ENCODE results near the gene AQP6.

The AQP6 gene

DNA sequence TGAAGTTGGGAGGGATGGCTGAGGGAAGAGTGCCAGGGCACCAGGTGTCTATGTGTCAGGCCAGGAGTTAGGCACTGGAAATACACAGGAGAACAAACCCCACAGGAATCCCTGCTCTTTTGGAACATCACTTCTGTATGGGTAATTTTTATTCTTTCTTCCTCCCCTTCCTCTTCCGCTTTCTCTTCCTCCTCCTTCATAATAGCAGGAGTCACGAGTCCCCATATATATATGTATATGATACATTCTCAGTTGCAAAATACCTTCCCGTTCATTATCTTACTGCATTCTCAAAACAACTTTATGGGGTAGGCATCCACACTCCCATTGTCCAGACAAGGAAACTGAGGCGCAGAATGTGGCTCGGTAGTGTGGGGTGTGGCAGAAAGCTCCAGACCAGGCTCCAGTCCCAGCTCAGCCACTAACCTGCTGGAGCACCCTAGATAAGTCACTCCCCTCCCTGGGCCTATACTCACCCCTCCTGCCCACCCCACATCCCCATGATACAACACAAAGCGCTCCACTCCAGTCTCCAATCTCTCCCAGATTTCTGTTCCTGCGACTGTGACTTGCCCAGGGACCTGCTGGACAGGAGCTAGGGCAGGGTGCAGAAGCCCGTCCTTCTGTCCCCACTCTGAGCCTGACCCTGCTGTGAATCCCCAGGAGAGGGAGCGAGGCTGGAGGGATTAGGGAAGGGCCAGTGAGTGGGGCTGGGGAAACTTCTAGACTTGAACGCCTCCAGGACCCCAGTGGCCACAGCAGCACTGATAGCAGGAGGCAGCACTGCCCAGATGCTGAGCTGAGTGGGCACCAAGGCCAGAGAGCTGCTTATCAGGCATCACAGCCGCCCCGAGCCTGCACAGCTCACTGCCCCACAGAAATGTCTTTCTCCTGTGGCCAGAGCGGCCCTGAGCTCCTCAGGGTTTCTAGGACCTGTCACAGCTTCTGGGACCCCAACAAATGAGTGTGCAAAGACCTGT is 23.6 kb upstream of the AQP6 start:
- DNase-seq (ENCODE audit: insufficient read length, low spot score) (no peak), FAIRE-seq (no peak)
- TF ChIP-seq, protein P1, sequence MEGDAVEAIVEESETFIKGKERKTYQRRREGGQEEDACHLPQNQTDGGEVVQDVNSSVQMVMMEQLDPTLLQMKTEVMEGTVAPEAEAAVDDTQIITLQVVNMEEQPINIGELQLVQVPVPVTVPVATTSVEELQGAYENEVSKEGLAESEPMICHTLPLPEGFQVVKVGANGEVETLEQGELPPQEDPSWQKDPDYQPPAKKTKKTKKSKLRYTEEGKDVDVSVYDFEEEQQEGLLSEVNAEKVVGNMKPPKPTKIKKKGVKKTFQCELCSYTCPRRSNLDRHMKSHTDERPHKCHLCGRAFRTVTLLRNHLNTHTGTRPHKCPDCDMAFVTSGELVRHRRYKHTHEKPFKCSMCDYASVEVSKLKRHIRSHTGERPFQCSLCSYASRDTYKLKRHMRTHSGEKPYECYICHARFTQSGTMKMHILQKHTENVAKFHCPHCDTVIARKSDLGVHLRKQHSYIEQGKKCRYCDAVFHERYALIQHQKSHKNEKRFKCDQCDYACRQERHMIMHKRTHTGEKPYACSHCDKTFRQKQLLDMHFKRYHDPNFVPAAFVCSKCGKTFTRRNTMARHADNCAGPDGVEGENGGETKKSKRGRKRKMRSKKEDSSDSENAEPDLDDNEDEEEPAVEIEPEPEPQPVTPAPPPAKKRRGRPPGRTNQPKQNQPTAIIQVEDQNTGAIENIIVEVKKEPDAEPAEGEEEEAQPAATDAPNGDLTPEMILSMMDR (IDR thresholded peaks at IDR 0.05; ENCODE audit: insufficient read depth, missing control alignments), result no peak

GRCh38 chr12:49949866-49950265 is 22.9 kb upstream of the AQP6 start:
- TF ChIP-seq, protein P1 (IDR thresholded peaks at IDR 0.05; ENCODE audit: insufficient read depth, missing control alignments), result no peak
- FAIRE-seq, result no peak
- no peak for DNase-seq (ENCODE audit: insufficient read length, low spot score)

GRCh38 chr12:49950273-49951251 is 22.2 kb upstream of the AQP6 start, which contains the start of gene AQP2:
AQP2 (plus strand) TSS chr12:49950737; CDS start chr12:49950831, 94 bp downstream.
- FAIRE-seq (no peak), DNase-seq (ENCODE audit: insufficient read length, low spot score) (no peak)
- TF ChIP-seq, protein P1 (IDR thresholded peaks at IDR 0.05; ENCODE audit: insufficient read depth, missing control alignments), result no peak

DNA sequence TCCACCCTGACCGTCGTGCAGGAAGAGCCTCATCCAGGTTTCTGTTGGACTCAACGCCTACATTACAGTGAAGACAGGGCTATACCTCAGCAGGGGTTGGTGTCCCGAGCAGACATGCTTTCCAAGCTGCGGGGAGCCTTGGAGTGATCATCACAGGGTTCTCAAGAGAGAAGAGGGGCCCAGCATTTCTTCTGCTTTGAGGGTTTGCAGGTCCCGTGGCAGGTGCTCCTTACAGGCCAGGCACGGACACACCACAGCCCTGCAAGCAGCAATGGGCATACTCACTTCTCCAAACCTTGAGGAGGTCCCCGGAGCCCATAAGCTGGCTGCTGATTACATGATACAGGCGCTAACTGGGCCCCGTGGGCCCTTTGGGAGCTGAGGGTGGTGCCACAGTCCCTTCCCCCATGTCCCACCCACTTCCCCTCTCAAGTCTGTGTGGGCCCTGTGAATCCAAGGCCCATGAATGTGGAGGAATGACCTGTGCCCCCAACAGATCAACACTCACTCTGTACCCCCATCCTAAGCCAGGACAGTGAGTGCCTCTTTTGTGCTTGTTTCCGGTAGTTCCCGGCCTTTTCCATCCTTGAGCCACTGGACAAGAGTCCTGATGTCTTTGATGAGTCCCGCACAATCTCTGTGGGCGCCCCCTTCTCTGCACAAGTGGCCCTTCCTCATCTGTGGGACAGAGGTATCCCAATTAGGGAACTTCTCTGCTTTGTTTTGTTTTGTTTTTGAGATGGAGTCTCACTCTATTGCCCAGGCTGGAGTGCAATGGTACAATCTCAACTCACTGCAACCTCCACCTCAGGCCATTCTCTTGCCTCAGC is 21.1 kb upstream of the AQP6 start:
- no peak for FAIRE-seq
- DNase-seq (ENCODE audit: insufficient read length, low spot score), result no peak
- TF ChIP-seq, protein P1 (IDR thresholded peaks at IDR 0.05; ENCODE audit: insufficient read depth, missing control alignments), result no peak

- FAIRE-seq (no peak), DNase-seq (ENCODE audit: insufficient read length, low spot score) (no peak)
- TF ChIP-seq, protein P1 (IDR thresholded peaks at IDR 0.05; ENCODE audit: insufficient read depth, missing control alignments), result no peak
These were observed 20.2 kb upstream of the AQP6 start for GRCh38 chr12:49952391-49953055.

DNA sequence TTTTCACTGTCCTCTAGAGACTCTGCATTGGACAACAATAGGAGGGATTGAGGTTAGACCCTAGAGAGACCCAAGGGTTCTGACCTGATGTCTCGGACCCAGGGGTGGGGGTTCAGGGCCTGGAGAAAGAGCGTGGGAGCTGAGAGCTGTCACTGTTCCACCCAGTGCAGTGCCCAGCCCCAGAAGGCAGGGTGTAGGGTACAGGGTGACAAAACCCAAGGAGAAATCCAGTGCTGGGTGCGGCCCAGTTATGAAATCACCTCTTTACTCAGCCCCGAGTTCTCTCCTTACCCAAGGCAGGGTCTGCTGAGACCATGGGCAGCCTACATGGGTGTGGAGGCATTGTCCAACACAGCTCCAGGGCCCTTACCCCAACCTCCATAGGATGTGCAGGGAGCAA is 19.6 kb upstream of the AQP6 start:
- no peak for DNase-seq (ENCODE audit: insufficient read length, low spot score)
- no peak for FAIRE-seq
- TF ChIP-seq, protein P1 (IDR thresholded peaks at IDR 0.05; ENCODE audit: insufficient read depth, missing control alignments), result no peak
